T-helper 1 cell treated with Interleukin-12 subunit alpha and Interleukin-12 subunit beta and Interleukin-4 antibody, amounts not matched to agents 30 ng/mL and 1 ng/mL, for 36 hours (primary cell): ENCODE data around the gene MGAT4A. TPM values are rescaled to one million over a fixed set of nuclear protein-coding genes. Genes with fewer than 3 reads are reported as not detected.

Experiments
- intact Hi-C: fragments of 100-400 bp; cut with micrococcal nuclease; formaldehyde crosslinking; loops from one replicate; pipeline ENCODE4 v1.15.1; 2024
- total RNA-seq: library from RNA; stranded (reverse); gene quantifications from 2 replicates; pipeline ENCODE4 v1.2.3, GENCODE V29; 2022

The MGAT4A gene
- total RNA-seq, 1 donor from 2014 or later = 120 TPM

GRCh38 chr2:98706591-98706990 lies 24.3 kb downstream of the MGAT4A start:
- intact Hi-C loops = no loop called here

- intact Hi-C loops = no loop called here
These were observed 25.7 kb downstream of the MGAT4A start for GRCh38 chr2:98705333-98705617.

GRCh38 chr2:98704499-98705332 lies 26.2 kb downstream of the MGAT4A start:
- intact Hi-C loops = no loop called here

- intact Hi-C loops = no loop called here
These were observed 27.2 kb downstream of the MGAT4A start for GRCh38 chr2:98703738-98704137.

GRCh38 chr2:98702858-98703620 lies 27.9 kb downstream of the MGAT4A start:
- intact Hi-C loops = no loop called here

GRCh38 chr2:98702127-98702802 lies 28.7 kb downstream of the MGAT4A start:
- intact Hi-C loops = no loop called here

GRCh38 chr2:98701230-98701629 lies 29.7 kb downstream of the MGAT4A start:
- intact Hi-C loops = no loop called here

- intact Hi-C loops = no loop called here
These were observed 32.0 kb downstream of the MGAT4A start for GRCh38 chr2:98698896-98699295.

- intact Hi-C loops = no loop called here
These were observed 33.1 kb downstream of the MGAT4A start for GRCh38 chr2:98697651-98698337.

- intact Hi-C loops = no loop called here
These were observed 34.7 kb downstream of the MGAT4A start for GRCh38 chr2:98696200-98696599.

- intact Hi-C loops = no loop called here
These were observed 35.7 kb downstream of the MGAT4A start for GRCh38 chr2:98695255-98695654.

GRCh38 chr2:98693477-98693876 lies 37.5 kb downstream of the MGAT4A start:
- intact Hi-C loops = loop anchor here (2.0 kb wide), 2 partner anchors 29 to 35 kb away; no protein-coding TSS in a partner anchor

- intact Hi-C loops = loop anchor here (2.0 kb wide), 2 partner anchors 28 to 36 kb away; no protein-coding TSS in a partner anchor
These were observed 38.6 kb downstream of the MGAT4A start for GRCh38 chr2:98692090-98693054.

- intact Hi-C loops = no loop called here
These were observed 39.6 kb downstream of the MGAT4A start for GRCh38 chr2:98691303-98691702.

GRCh38 chr2:98685930-98686887 lies 44.7 kb downstream of the MGAT4A start:
- intact Hi-C loops = no loop called here

GRCh38 chr2:98683728-98684127 lies 47.2 kb downstream of the MGAT4A start:
- intact Hi-C loops = no loop called here

GRCh38 chr2:98676742-98677141 lies 54.2 kb downstream of the MGAT4A start:
- intact Hi-C loops = no loop called here

- intact Hi-C loops = no loop called here
These were observed 56.5 kb downstream of the MGAT4A start for GRCh38 chr2:98674233-98674964.
